ENCODE results near the gene SYK.

Gene SYK

GRCh38 chr9:90921969-90922368, 120.3 kb downstream of the SYK start:
- Histone ChIP-seq H2BK5ac (ENCODE audit: low read depth, low read length, poor library complexity, severe bottlenecking) (no peak overlapping the region), H3K36me3 (ENCODE audit: control insufficient read depth in 1 of 2, insufficient read depth in 2 of 2, low read depth in 1 of 2, low read length in 2 of 2) (no peaks in the 10 kb centered on the region), H3K79me1 (replicated peaks; ENCODE audit: low read length, poor library complexity, severe bottlenecking) (no peaks in the 10 kb centered on the region), H3K14ac (ENCODE audit: low read length in 2 of 2) (no peak overlapping the region), H4K91ac (ENCODE audit: low read length) (no peak overlapping the region), H3K9ac (ENCODE audit: low read length) (no peak overlapping the region), H3K27me3 (ENCODE audit: control insufficient read depth in 1 of 2, insufficient read depth in 1 of 2, low read length in 2 of 2) (no peaks in the 10 kb centered on the region), H3K4me3 (ENCODE audit: insufficient read depth in 1 of 2, low read depth in 1 of 2, low read length in 2 of 2) (no peak overlapping the region), H3K27ac (ENCODE audit: low read length, poor library complexity, severe bottlenecking) (no peak overlapping the region), H3K18ac (ENCODE audit: low read depth in 1 of 2, low read length in 2 of 2) (no peak overlapping the region), H2AFZ (ENCODE audit: low read depth, low read length) (no peak overlapping the region), H3K9me3 (ENCODE audit: control insufficient read depth, low read length) (no peaks in the 10 kb centered on the region), H3K4ac (ENCODE audit: low read depth in 1 of 2, low read length in 2 of 2) (no peak overlapping the region), H4K8ac (ENCODE audit: low read length) (no peak overlapping the region), H3K4me2 (ENCODE audit: low read length, poor library complexity, severe bottlenecking) (no peak overlapping the region), H2BK15ac (ENCODE audit: low read depth, poor library complexity, severe bottlenecking) (no peak overlapping the region), H2BK12ac (ENCODE audit: low read length in 2 of 2) (no peak overlapping the region), H2BK120ac (ENCODE audit: low read depth, low read length) (no peak overlapping the region), H3K4me1 (ENCODE audit: control insufficient read depth, insufficient read depth, low read depth, low read length) (peaks cover 19% of the 10 kb centered on the region), H3K23ac (ENCODE audit: low read length in 2 of 2) (no peak overlapping the region), H2AK5ac (ENCODE audit: low read length, severe bottlenecking) (no peak overlapping the region)
- 90% methylated on average over 7 of the region's 7 CpGs for WGBS
- no peak for DNase-seq

DNA sequence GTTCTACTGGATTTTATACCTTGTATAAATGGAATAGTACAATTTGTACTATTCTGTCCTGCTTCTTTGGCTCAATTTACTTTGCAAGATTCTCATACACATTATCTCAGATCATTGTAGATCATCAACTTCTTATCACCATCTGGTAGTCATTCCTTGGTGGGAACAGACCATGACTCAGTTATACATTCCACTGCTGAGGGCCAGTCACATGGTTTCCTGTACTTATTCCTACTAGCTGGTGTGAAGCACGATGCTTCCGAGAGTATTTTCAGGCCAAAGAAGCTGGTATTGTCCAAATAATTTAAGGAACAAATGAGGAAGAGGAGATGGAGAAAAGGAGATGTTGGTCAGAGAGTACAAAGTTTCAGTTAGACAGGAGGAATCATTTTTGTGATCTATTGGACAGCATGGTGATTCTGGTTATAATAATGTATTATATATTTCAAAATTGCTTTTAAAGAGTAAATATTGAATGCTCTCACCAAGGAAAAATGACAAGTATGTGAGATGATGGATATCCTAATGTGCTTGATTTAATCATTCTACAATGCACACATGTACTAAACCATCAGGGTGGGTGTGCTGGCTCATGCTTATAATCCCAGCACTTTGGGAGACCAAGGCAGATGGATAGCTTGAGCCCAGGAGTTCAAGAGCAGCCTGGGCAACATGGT, 124.1 kb downstream of the SYK start:
- H2BK12ac ChIP-seq (ENCODE audit: low read length in 2 of 2) = peak overlapping the region in 1 of 2 experiments; percentile 41
- H3K9ac ChIP-seq (ENCODE audit: low read length) = peak overlapping the region; percentile 46
- no peak overlapping the region for H2BK15ac ChIP-seq (ENCODE audit: low read depth, poor library complexity, severe bottlenecking)
- H3K4me2 ChIP-seq (ENCODE audit: low read length, poor library complexity, severe bottlenecking) = no peak overlapping the region
- no peak overlapping the region for H4K8ac ChIP-seq (ENCODE audit: low read length)
- no peak overlapping the region for H3K4me3 ChIP-seq (ENCODE audit: insufficient read depth in 1 of 2, low read depth in 1 of 2, low read length in 2 of 2)
- H3K4ac ChIP-seq (ENCODE audit: low read depth in 1 of 2, low read length in 2 of 2) = no peak overlapping the region
- H3K79me1 ChIP-seq (replicated peaks; ENCODE audit: low read length, poor library complexity, severe bottlenecking) = no peaks in the 10 kb centered on the region
- H3K18ac ChIP-seq (ENCODE audit: low read depth in 1 of 2, low read length in 2 of 2) = no peak overlapping the region
- peak overlapping the region; percentile 95 for H2BK5ac ChIP-seq (ENCODE audit: low read depth, low read length, poor library complexity, severe bottlenecking)
- H2AK5ac ChIP-seq (ENCODE audit: low read length, severe bottlenecking) = peak overlapping the region; percentile 67
- no peaks in the 10 kb centered on the region for H3K9me3 ChIP-seq (ENCODE audit: control insufficient read depth, low read length)
- 22% methylated on average over 2 of the region's 2 CpGs for WGBS
- no peak overlapping the region for H3K23ac ChIP-seq (ENCODE audit: low read length in 2 of 2)
- H3K27me3 ChIP-seq (ENCODE audit: control insufficient read depth in 1 of 2, insufficient read depth in 1 of 2, low read length in 2 of 2) = no peaks in the 10 kb centered on the region
- peak overlapping the region; percentile 72 for H4K91ac ChIP-seq (ENCODE audit: low read length)
- no peak overlapping the region for H2AFZ ChIP-seq (ENCODE audit: low read depth, low read length)
- no peak overlapping the region for H2BK120ac ChIP-seq (ENCODE audit: low read depth, low read length)
- no peak overlapping the region for H3K14ac ChIP-seq (ENCODE audit: low read length in 2 of 2)
- peak; percentile 76 for DNase-seq
- no peaks in the 10 kb centered on the region for H3K36me3 ChIP-seq (ENCODE audit: control insufficient read depth in 1 of 2, insufficient read depth in 2 of 2, low read depth in 1 of 2, low read length in 2 of 2)
- H3K27ac ChIP-seq (ENCODE audit: low read length, poor library complexity, severe bottlenecking) = peak overlapping the region; percentile 98
- peaks cover 22% of the 10 kb centered on the region for H3K4me1 ChIP-seq (ENCODE audit: control insufficient read depth, insufficient read depth, low read depth, low read length)

DNA sequence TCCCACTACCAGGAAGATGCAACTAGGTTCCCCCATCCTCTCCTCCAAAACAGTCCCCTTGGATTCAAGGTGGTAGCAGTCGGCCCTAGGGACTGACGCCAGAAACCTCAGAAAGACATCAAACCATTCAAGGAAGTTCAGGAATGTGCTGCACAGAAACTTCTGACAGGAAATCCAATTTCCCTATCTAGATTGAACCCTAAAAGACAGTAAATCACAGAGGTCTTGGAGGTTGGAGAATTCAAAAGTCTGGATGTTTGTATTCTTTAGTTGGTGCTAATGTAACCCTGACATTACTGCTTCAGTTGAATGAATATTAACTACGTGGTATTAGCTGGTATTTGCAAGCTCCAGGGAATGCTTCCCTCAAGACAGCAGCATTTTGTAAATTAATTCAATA, 125.3 kb downstream of the SYK start:
- Histone ChIP-seq H3K9ac (ENCODE audit: low read length) (no peak overlapping the region), H3K4ac (ENCODE audit: low read depth in 1 of 2, low read length in 2 of 2) (no peak overlapping the region), H2BK15ac (ENCODE audit: low read depth, poor library complexity, severe bottlenecking) (no peak overlapping the region), H3K36me3 (ENCODE audit: control insufficient read depth in 1 of 2, insufficient read depth in 2 of 2, low read depth in 1 of 2, low read length in 2 of 2) (no peaks in the 10 kb centered on the region), H3K4me2 (ENCODE audit: low read length, poor library complexity, severe bottlenecking) (peak overlapping the region; percentile 11), H3K4me1 (ENCODE audit: control insufficient read depth, insufficient read depth, low read depth, low read length) (peaks cover 18% of the 10 kb centered on the region), H3K9me3 (ENCODE audit: control insufficient read depth, low read length) (no peaks in the 10 kb centered on the region), H2AK5ac (ENCODE audit: low read length, severe bottlenecking) (peak overlapping the region; percentile 59), H2BK5ac (ENCODE audit: low read depth, low read length, poor library complexity, severe bottlenecking) (peak overlapping the region; percentile 95), H2AFZ (ENCODE audit: low read depth, low read length) (no peak overlapping the region), H3K79me1 (replicated peaks; ENCODE audit: low read length, poor library complexity, severe bottlenecking) (no peaks in the 10 kb centered on the region), H4K8ac (ENCODE audit: low read length) (no peak overlapping the region), H4K91ac (ENCODE audit: low read length) (no peak overlapping the region), H2BK12ac (ENCODE audit: low read length in 2 of 2) (peak overlapping the region in 1 of 2 experiments; percentile 9), H2BK120ac (ENCODE audit: low read depth, low read length) (no peak overlapping the region), H3K18ac (ENCODE audit: low read depth in 1 of 2, low read length in 2 of 2) (peak overlapping the region in 1 of 2 experiments; percentile 35), H3K27me3 (ENCODE audit: control insufficient read depth in 1 of 2, insufficient read depth in 1 of 2, low read length in 2 of 2) (no peaks in the 10 kb centered on the region), H3K4me3 (ENCODE audit: insufficient read depth in 1 of 2, low read depth in 1 of 2, low read length in 2 of 2) (no peak overlapping the region), H3K14ac (ENCODE audit: low read length in 2 of 2) (no peak overlapping the region), H3K23ac (ENCODE audit: low read length in 2 of 2) (no peak overlapping the region), H3K27ac (ENCODE audit: low read length, poor library complexity, severe bottlenecking) (peak overlapping the region; percentile 98)
- no peak for DNase-seq
- 40% methylated on average over 2 of the region's 3 CpGs for WGBS

GRCh38 chr9:90927496-90927895, 125.9 kb downstream of the SYK start:
- no peak overlapping the region for H3K4ac ChIP-seq (ENCODE audit: low read depth in 1 of 2, low read length in 2 of 2)
- H2AK5ac ChIP-seq (ENCODE audit: low read length, severe bottlenecking) = peak overlapping the region; percentile 99
- no peak for DNase-seq
- peak overlapping the region in 1 of 2 experiments; percentile 35 for H3K14ac ChIP-seq (ENCODE audit: low read length in 2 of 2)
- H3K27me3 ChIP-seq (ENCODE audit: control insufficient read depth in 1 of 2, insufficient read depth in 1 of 2, low read length in 2 of 2) = no peaks in the 10 kb centered on the region
- peak overlapping the region in 1 of 2 experiments; percentile 58 for H3K18ac ChIP-seq (ENCODE audit: low read depth in 1 of 2, low read length in 2 of 2)
- H2BK15ac ChIP-seq (ENCODE audit: low read depth, poor library complexity, severe bottlenecking) = no peak overlapping the region
- H3K36me3 ChIP-seq (ENCODE audit: control insufficient read depth in 1 of 2, insufficient read depth in 2 of 2, low read depth in 1 of 2, low read length in 2 of 2) = no peaks in the 10 kb centered on the region
- no peak overlapping the region for H3K9ac ChIP-seq (ENCODE audit: low read length)
- H3K27ac ChIP-seq (ENCODE audit: low read length, poor library complexity, severe bottlenecking) = peak overlapping the region; percentile 98
- H2BK120ac ChIP-seq (ENCODE audit: low read depth, low read length) = no peak overlapping the region
- WGBS = 78% methylated on average over 5 of the region's 6 CpGs
- H3K9me3 ChIP-seq (ENCODE audit: control insufficient read depth, low read length) = no peaks in the 10 kb centered on the region
- no peak overlapping the region for H2AFZ ChIP-seq (ENCODE audit: low read depth, low read length)
- H3K4me2 ChIP-seq (ENCODE audit: low read length, poor library complexity, severe bottlenecking) = no peak overlapping the region
- H4K8ac ChIP-seq (ENCODE audit: low read length) = no peak overlapping the region
- peaks cover 18% of the 10 kb centered on the region for H3K4me1 ChIP-seq (ENCODE audit: control insufficient read depth, insufficient read depth, low read depth, low read length)
- H3K79me1 ChIP-seq (replicated peaks; ENCODE audit: low read length, poor library complexity, severe bottlenecking) = no peaks in the 10 kb centered on the region
- H4K91ac ChIP-seq (ENCODE audit: low read length) = no peak overlapping the region
- H2BK12ac ChIP-seq (ENCODE audit: low read length in 2 of 2) = peak overlapping the region; percentile 29 to 55
- H3K23ac ChIP-seq (ENCODE audit: low read length in 2 of 2) = no peak overlapping the region
- H3K4me3 ChIP-seq (ENCODE audit: insufficient read depth in 1 of 2, low read depth in 1 of 2, low read length in 2 of 2) = no peak overlapping the region
- H2BK5ac ChIP-seq (ENCODE audit: low read depth, low read length, poor library complexity, severe bottlenecking) = peak overlapping the region; percentile 57

Data from mesenchymal stem cell (in vitro differentiated cells and primary cell).